ENCODE results near the gene PAXX. TPM values are rescaled to one million over a fixed set of nuclear protein-coding genes. Genes with fewer than 3 reads are reported as not detected.
"Not testable (repeated sequence)": the region's sequence is repeated elsewhere in the genome, so short reads cannot be mapped to it uniquely, and the experiment has no call there.

The PAXX gene
- total RNA-seq, 1 donor from 2014 or later: 27.3 TPM

GRCh38 chr9:136997830-136998234 is 5.6 kb downstream of the PAXX start:
- no peak for DNase-seq (ENCODE audit: low spot score)

GRCh38 chr9:137000177-137000930 is 8.1 kb downstream of the PAXX start:
- ATAC-seq (no peak), DNase-seq (ENCODE audit: low spot score) (no peak)

More at GRCh38 chr9:136997830-136998234, 5.6 kb downstream of the PAXX start:
- ATAC-seq: no peak

GRCh38 chr9:137001857-137002645 is 9.8 kb downstream of the PAXX start:
- ATAC-seq (peak; percentile 72), DNase-seq (ENCODE audit: low spot score) (no peak)

- ATAC-seq (no peak), DNase-seq (ENCODE audit: low spot score) (no peak)
Measured at GRCh38 chr9:137002646-137003041, 10.4 kb downstream of the PAXX start.

GRCh38 chr9:137004285-137004684 is 12.1 kb downstream of the PAXX start:
- not testable (repeated sequence) for ATAC-seq; DNase-seq (ENCODE audit: low spot score)

GRCh38 chr9:137006116-137007003 is 14.1 kb downstream of the PAXX start:
- peak; percentile 10 for ATAC-seq
- no peak for DNase-seq (ENCODE audit: low spot score)

GRCh38 chr9:137007108-137007815 is 15.0 kb downstream of the PAXX start:
- DNase-seq (ENCODE audit: low spot score) (no peak), ATAC-seq (peak; percentile 9)

GRCh38 chr9:137007816-137008270 is 15.6 kb downstream of the PAXX start:
- ATAC-seq (no peak), DNase-seq (ENCODE audit: low spot score) (no peak)

GRCh38 chr9:137008312-137008711 is 16.1 kb downstream of the PAXX start:
- ATAC-seq: no peak
- no peak for DNase-seq (ENCODE audit: low spot score)

- ATAC-seq (no peak), DNase-seq (ENCODE audit: low spot score) (no peak)
Measured at GRCh38 chr9:137009217-137009616, 17.0 kb downstream of the PAXX start.

- ATAC-seq (no peak), DNase-seq (ENCODE audit: low spot score) (no peak)
Measured at GRCh38 chr9:137009938-137010732, 17.9 kb downstream of the PAXX start.

GRCh38 chr9:137011156-137011555 is 18.9 kb downstream of the PAXX start:
- DNase-seq (ENCODE audit: low spot score) (no peak), ATAC-seq (no peak)

GRCh38 chr9:137011907-137012675 is 19.9 kb downstream of the PAXX start:
- ATAC-seq (no peak), DNase-seq (ENCODE audit: low spot score) (no peak)

GRCh38 chr9:137012694-137013570 is 20.7 kb downstream of the PAXX start:
- DNase-seq (ENCODE audit: low spot score) (no peak), ATAC-seq (no peak)

GRCh38 chr9:137013571-137013940 is 21.3 kb downstream of the PAXX start:
- no peak for DNase-seq (ENCODE audit: low spot score)
- no peak for ATAC-seq

GRCh38 chr9:137014166-137014565 is 21.9 kb downstream of the PAXX start:
- ATAC-seq: no peak
- no peak for DNase-seq (ENCODE audit: low spot score)

GRCh38 chr9:137014776-137015539 is 22.7 kb downstream of the PAXX start:
- DNase-seq (ENCODE audit: low spot score) (no peak), ATAC-seq (no peak)

All from left lobe of liver (tissue), 2 donors.